HG02938 (cell line): Measurements from ENCODE around the gene E2F8.

Experiments used
- ATAC-seq: cut with Tn5 transposase; IDR thresholded peaks from one replicate; pipeline ENCODE4 v1.9.1; 2021; ENCODE audit warnings: mild to moderate bottlenecking, moderate library complexity; ENCODE audit not compliant: unreplicated experiment

The E2F8 gene

GRCh38 chr11:19225123-19225522 is 15.6 kb downstream of the E2F8 start:
- ATAC-seq, result no peak

GRCh38 chr11:19220903-19221724 is 19.6 kb downstream of the E2F8 start:
- ATAC-seq, result no peak

GRCh38 chr11:19218786-19219460 is 21.8 kb downstream of the E2F8 start:
- no peak for ATAC-seq

GRCh38 chr11:19218216-19218615 is 22.5 kb downstream of the E2F8 start:
- no peak for ATAC-seq

GRCh38 chr11:19216709-19217374 is 23.9 kb downstream of the E2F8 start:
- ATAC-seq, result no peak

- no peak for ATAC-seq
Measured at GRCh38 chr11:19216021-19216420, 24.7 kb downstream of the E2F8 start.

GRCh38 chr11:19209617-19210370 is 31.0 kb downstream of the E2F8 start:
- ATAC-seq, result no peak

- ATAC-seq, result no peak
Measured at GRCh38 chr11:19208959-19209546, 31.7 kb downstream of the E2F8 start.

- ATAC-seq, result no peak
Measured at GRCh38 chr11:19208181-19208580, 32.6 kb downstream of the E2F8 start.

GRCh38 chr11:19204836-19205235 is 35.9 kb downstream of the E2F8 start:
- no peak for ATAC-seq

- ATAC-seq, result no peak
Measured at GRCh38 chr11:19201737-19202605, 38.8 kb downstream of the E2F8 start, which contains the start of gene CSRP3. Gene CSRP3 (minus strand): TSS chr11:19201983. CDS start chr11:19192448, 9,535 bp downstream.

GRCh38 chr11:19200410-19201201 is 40.1 kb downstream of the E2F8 start:
- ATAC-seq, result no peak

- ATAC-seq, result no peak
Measured at GRCh38 chr11:19199771-19200170, 41.0 kb downstream of the E2F8 start.

GRCh38 chr11:19199048-19199447 is 41.7 kb downstream of the E2F8 start:
- no peak for ATAC-seq

- ATAC-seq, result no peak
Measured at GRCh38 chr11:19196432-19196831, 44.3 kb downstream of the E2F8 start.

- no peak for ATAC-seq
Measured at GRCh38 chr11:19194620-19195308, 46.0 kb downstream of the E2F8 start.

GRCh38 chr11:19193916-19194315 is 46.8 kb downstream of the E2F8 start:
- ATAC-seq, result no peak

GRCh38 chr11:19191530-19192169 is 49.1 kb downstream of the E2F8 start:
- no peak for ATAC-seq
